Motor neuron (in vitro differentiated cells): ENCODE results near the gene ME3. TPM values are rescaled to one million over a fixed set of nuclear protein-coding genes. Genes with fewer than 3 reads are reported as not detected.

Source experiments
- ATAC-seq, 8 experiments: fragments of 200-7000 bp; cut with Tn5 transposase; replicated peaks in 6 of 8; 2 replicates each; pipeline ENCODE4 v1.8.0; 2021; ENCODE audit warnings: mild to moderate bottlenecking in 8 of 8, moderate library complexity in 8 of 8
- H3K27ac ChIP-seq, 2 donors: fragments of 250-450 bp; sonication (Bioruptor Pico); 2 replicates each; pipeline ENCODE4 v1.9.0; 2021; ENCODE audit warnings: antibody characterized with exemption in 2 of 2, mild to moderate bottlenecking in 2 of 2, moderate library complexity in 1 of 2
- H3K4me1 ChIP-seq, 2 donors: fragments of 250-450 bp; sonication (Bioruptor Pico); replicated peaks in 1 of 2; 2 replicates each; pipeline ENCODE4 v1.6.1; 2021; ENCODE audit warnings: antibody characterized with exemption in 2 of 2, mild to moderate bottlenecking in 2 of 2, moderate library complexity in 1 of 2
- H3K4me3 ChIP-seq, 5 donors: fragments of 250-450 bp; sonication (Bioruptor Pico); 2 replicates each; pipeline ENCODE4 v1.9.0; 2021; ENCODE audit warnings: antibody characterized with exemption in 5 of 5, mild to moderate bottlenecking in 5 of 5, moderate library complexity in 4 of 5
- WGBS, 10 experiments: fragments of 450-650 bp; shearing (Covaris generic); methylation state at CpG; one replicate each; pipeline ENCODE4 v1.0.0; 2022; 5-methylcytosine and 5-hydroxymethylcytosine counted together
- in situ Hi-C, 9 experiments: fragments of 400-800 bp; cut with MboI; loops; one replicate each; pipeline ENCODE4 v1.15.0; 2021; ENCODE audit warnings: low sequenced_read_pairs in 9 of 9, low pct_unique_long_range_greater_than_20kb in 2 of 9; ENCODE audit not compliant: unreplicated experiment in 9 of 9
- total RNA-seq, 8 experiments: library from RNA; unstranded; fragments of 300-600 nt; gene quantifications; 2 replicates each; pipeline versions ENCODE4 v1.2.3 to v1.2.4, GENCODE V29; 2022

ME3 gene
- total RNA-seq, 8 experiments from 2014 or later: 3.3 to 13.0 (median 9.6) TPM

DNA sequence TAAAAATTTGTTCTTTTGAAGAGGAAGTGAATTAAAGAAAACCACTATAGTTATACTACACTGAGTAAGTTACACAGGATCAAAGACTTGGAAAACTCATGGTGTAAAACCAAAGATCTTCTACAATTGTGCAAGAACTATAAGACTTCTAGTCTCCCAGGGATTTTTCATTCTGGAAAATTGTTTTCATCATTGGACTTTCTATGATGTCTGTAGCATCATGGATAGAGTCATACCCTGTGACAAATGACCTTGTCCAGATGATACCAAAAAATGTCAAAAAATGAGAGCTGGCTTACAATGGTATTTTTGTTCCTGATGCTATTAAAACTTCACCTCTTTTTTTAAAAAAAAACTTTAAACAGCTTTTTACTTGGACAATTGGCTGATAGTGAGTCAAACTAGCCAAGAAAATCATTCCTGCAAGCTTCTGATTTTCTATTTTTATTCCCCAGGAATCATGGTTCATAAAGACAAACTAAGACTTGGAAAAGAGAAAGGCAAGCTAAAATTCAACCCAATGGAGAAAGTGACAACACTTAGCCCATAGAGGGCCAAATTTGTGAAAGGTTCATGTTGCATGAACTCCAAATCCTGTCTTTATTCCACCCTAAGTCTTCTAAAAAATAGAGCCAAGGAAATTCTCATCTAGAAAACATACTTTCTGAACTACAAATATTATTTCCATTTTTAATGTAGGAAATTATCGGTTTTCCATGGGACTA lies 30.7 kb downstream of the ME3 start:
- no peak for ATAC-seq

DNA sequence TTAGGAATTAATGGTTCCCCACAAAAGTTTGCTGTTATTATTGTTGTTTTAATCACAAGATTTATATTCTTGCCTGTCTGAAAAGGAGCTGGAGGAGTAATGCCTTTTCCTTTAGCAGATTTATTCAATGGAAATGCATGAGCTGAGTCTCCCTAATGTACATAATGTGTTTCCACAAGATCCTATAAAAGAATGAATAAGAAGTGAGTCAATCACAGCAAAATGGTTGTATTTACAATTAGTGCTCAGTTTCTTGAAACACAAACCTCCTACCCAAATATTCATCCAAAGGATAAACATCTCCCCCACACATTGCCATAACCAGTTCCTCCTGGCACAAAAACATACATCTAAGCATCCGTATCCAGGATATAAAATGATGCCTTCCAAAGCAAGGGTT lies 33.3 kb downstream of the ME3 start:
- in situ Hi-C loops: loop anchor here in 1 of 9 experiments (25.0 kb wide), 1 partner anchor 173 kb away; the partner anchor contains the start of gene PRSS23
- 0 to 100% (median 53%) methylated on average over 1 of the region's 1 CpG; no CpG with 5 or more reads in 6 of the 10 experiments for WGBS, 10 experiments
- Histone ChIP-seq H3K4me3 (no peak overlapping the region), H3K4me1 (no peaks in the 10 kb centered on the region), H3K27ac (no peak overlapping the region)
- peak in 3 of 8 experiments; percentile 55 to 86 (median 57) for ATAC-seq

More for the DNA sequence above, 30.7 kb downstream of the ME3 start:
- WGBS, 10 experiments: 80 to 100% (median 100%) methylated on average over 1 of the region's 1 CpG
- Histone ChIP-seq H3K4me1 (no peaks in the 10 kb centered on the region), H3K27ac (no peak overlapping the region), H3K4me3 (no peak overlapping the region)
- in situ Hi-C loops: loop anchor here in 1 of 9 experiments (25.0 kb wide), 1 partner anchor 171 kb away; the partner anchor contains the start of gene PRSS23

DNA sequence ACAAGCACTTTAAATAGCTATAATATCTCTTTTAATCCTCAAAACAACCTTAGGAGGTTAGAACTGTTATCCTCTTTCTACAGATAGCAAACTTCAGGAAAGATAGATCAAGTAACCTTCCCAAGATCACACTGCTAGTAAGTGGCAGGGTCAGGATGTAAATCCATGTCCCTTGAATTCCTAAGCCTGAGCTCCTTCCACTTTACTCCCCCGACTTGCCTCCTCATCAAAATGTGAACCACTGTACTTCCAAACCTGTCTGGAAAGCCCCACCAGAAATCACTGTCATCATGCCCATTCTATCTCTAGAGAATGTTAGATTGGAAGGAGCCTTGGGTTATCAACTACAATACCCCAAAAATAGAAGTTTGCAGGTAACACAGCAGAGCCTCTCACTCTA lies 33.7 kb downstream of the ME3 start:
- Histone ChIP-seq H3K4me1 (no peaks in the 10 kb centered on the region), H3K4me3 (no peak overlapping the region), H3K27ac (no peak overlapping the region)
- no peak for ATAC-seq
- in situ Hi-C loops: loop anchor here in 1 of 9 experiments (25.0 kb wide), 1 partner anchor 174 kb away; the partner anchor contains the start of gene PRSS23
- WGBS, 10 experiments: 44 to 100% (median 82%) methylated on average over 1 of the region's 1 CpG; no CpG with 5 or more reads in 4 of the 10 experiments

DNA sequence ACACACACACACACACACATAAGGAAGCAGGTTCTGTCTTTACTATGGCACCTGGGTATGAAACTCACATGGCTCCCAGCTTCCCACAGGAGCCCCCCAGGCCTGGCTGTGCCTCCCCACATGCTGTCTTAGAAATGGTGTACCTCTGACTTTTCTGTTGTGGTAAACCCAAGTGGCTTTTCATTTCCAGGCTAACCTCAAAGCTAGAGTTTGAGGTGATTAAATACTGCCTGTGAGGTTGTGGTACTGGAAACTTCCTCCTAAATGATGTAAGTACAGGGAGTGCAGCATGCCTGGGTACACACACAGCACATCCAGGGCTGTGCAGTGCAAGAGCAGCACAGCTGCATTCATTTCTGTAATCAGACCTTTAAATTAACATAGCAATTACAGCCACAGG lies 34.4 kb downstream of the ME3 start:
- no peak overlapping the region for H3K27ac ChIP-seq
- H3K4me1 ChIP-seq: no peaks in the 10 kb centered on the region
- in situ Hi-C loops: loop anchor here in 1 of 9 experiments (25.0 kb wide), 1 partner anchor 174 kb away; the partner anchor contains the start of gene PRSS23
- peak in 3 of 8 experiments; percentile 39 to 74 (median 45) for ATAC-seq
- H3K4me3 ChIP-seq: no peak overlapping the region

DNA sequence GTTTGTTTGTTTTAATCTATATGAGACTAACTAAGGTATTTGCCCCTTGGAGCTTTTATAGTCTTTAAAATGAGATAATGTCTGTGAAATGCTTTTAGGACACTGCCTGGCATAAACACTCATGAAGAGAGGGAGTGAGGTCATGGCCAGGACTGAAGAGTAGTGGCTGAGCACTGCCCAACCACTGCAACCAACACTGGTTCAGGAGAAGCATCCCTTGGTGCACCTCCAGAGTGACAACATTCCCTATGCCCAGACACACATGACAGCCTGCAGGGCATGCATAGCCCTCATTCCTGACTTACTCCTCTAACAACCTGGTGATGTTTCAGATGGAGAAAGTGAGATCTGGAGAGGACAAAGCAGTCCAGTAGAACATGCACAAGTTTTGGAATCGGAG lies 36.1 kb downstream of the ME3 start:
- WGBS, 10 experiments: 100% methylated on average over 1 of the region's 1 CpG; no CpG with 5 or more reads in 8 of the 10 experiments
- H3K27ac ChIP-seq: no peak overlapping the region
- ATAC-seq: no peak
- in situ Hi-C loops: loop anchor here in 1 of 9 experiments (25.0 kb wide), 1 partner anchor 176 kb away; the partner anchor contains the start of gene PRSS23
- no peak overlapping the region for H3K4me3 ChIP-seq
- H3K4me1 ChIP-seq: no peaks in the 10 kb centered on the region

DNA sequence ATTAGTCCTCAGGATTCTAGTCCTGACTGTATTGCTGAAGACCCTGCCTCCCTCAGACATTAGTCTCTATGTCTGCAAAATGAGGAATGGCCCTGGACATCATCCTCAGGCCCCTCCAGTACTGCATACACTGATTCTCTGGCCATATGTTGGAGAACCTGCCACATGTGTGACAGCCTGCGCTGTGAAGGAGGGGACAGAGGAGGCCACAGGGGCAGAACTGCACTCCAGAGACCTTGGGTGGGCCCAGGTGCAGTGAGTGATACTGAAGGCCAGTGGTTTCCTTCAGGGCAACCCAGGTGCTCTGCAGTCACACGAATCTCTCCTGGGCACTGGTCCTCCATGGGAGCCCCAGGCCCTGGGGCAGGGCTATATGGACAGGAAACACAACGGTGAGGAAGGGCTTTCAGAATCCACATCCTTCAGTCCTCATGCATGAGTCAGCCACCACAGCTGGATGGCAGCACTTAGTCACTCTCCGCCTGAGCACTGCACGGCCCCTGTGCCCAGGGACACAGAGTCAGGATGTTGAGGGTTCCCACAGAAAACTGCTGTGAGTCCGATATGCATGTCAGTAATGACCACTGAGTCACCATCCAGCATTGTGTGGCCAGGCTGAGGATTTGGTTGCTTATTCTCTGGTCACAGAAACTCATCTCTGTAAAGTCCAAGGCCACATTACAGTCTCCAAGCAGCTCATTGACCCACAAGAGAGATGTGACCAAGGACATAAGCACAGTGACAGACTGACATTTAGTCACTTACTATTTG lies 39.7 kb downstream of the ME3 start:
- H3K27ac ChIP-seq: no peak overlapping the region
- in situ Hi-C loops: loop anchor here in 1 of 9 experiments (25.0 kb wide), 1 partner anchor 180 kb away; the partner anchor contains the start of gene PRSS23
- H3K4me1 ChIP-seq: no peaks in the 10 kb centered on the region
- H3K4me3 ChIP-seq: no peak overlapping the region
- peak; percentile 66 to 92 (median 76) for ATAC-seq
- WGBS, 10 experiments: 0 to 100% (median 17%) methylated on average over 1 to 3 of the region's 6 CpGs; no CpG with 5 or more reads in 5 of the 10 experiments

DNA sequence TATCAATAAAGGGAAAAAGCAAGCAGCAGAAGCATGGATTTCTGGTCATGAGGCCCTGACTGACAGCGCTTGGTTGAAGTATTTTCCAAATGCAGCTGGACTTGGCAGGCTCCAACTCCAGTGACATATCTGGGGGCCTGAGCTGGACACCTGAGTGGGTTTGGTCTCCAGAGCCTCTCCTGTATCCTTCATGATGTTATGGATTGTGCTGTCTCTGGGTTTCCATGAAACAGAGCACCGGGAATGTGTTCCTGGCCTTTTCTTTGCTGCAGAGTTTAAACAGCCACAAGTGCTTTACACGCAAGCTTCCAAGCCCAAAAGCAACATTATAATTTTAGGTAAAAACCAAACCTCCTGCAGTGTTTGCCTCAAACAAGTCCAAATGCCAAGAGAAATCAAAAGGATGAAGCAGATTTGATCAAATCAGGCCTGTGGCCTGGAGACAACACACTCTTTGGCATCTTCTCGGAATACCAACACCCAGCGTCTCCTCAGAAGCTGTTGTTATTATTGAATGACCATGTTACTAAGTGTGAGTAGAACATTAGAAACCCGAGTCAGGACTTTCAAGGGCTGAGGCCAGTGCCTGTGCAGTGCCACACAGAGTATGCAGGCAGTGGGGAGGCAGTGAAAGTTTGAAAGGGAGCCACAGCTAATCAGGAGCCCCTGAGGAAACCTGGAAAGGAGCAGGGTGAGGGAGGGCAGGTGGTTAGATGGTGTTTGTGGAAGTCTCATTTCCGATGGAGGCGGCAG lies 42.0 kb downstream of the ME3 start:
- peak in 1 of 8 experiments; percentile 85 for ATAC-seq
- 52 to 100% (median 90%) methylated on average over 1 to 7 of the region's 8 CpGs; no CpG with 5 or more reads in 1 of the 10 experiments for WGBS, 10 experiments
- in situ Hi-C loops: loop anchor here in 1 of 9 experiments (25.0 kb wide), 1 partner anchor 182 kb away; the partner anchor contains the start of gene PRSS23

DNA sequence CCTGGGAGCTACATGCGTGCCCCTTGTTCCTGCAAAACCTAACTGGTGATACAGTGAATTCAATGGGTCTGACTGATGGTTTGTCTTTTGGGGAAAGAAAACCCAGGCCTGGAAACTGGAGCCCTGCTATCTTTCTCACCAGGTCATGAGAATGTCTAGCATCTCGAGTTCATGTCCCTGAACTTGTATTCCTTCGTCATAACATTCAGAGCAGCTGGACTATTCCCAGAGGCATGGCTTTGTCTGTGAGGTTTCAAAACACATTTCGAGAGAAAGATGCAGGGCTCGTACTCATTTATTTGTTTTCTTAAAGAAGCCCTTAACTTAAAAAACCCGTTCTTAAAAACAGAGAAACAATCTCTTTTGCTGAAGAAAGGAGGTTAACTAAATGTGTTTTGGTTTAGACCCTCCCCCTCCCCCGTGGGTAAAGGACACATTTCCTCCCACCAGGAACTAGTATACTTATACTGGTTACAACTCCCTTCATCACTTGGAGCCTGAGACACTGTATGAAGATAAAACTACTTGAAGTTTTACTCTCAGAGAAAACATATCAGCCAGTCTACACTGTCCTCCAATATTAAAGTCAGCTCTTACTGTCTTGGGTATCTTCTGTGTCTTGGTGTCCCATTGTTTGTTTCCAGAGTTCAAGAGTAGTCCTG lies 43.2 kb downstream of the ME3 start:
- ATAC-seq: no peak
- in situ Hi-C loops: loop anchor here in 1 of 9 experiments (25.0 kb wide), 1 partner anchor 183 kb away; the partner anchor contains the start of gene PRSS23
- Histone ChIP-seq H3K27ac (no peak overlapping the region), H3K4me3 (no peak overlapping the region), H3K4me1 (no peaks in the 10 kb centered on the region)
- WGBS, 10 experiments: 68 to 89% (median 83%) methylated on average over 1 to 7 of the region's 7 CpGs; no CpG with 5 or more reads in 1 of the 10 experiments

More for the DNA sequence above, 42.0 kb downstream of the ME3 start:
- no peak overlapping the region for H3K4me3 ChIP-seq
- no peaks in the 10 kb centered on the region for H3K4me1 ChIP-seq
- no peak overlapping the region for H3K27ac ChIP-seq

DNA sequence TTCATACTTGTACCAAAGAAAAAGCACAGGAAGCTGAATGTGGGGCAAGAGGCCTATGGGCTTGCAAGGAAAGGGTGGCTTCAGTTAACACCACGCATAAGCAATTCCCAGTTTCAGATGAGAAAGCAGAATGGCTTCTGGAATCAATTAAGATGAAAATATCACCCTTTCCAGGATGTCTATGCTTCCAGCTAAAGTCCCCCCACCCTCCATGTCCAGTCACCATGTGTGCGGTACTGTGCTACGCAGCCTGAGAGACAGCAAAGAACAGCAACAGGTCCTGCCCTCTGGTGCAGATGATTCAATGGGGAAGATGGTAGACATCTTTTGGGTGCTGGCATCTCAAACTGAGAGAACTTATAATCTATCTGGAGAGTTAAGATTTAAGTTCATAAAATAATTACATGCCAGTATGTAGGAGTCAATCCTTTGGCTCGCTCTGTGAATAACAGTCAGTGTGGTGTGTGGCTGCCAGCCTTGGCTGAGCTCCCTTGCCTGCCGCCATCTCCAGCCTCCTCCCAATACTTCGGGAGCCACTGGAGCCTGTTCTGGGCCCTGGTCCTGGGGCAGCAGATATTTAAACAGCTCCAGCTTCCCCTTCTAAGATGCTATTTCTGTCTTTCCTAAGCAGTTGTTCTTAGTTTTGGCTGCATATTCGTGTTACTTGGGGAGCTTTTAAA lies 44.5 kb downstream of the ME3 start:
- 4 to 97% (median 82%) methylated on average over 1 to 6 of the region's 7 CpGs; no CpG with 5 or more reads in 1 of the 10 experiments for WGBS, 10 experiments
- H3K27ac ChIP-seq: no peak overlapping the region
- H3K4me1 ChIP-seq: no peaks in the 10 kb centered on the region
- H3K4me3 ChIP-seq: no peak overlapping the region
- in situ Hi-C loops: loop anchor here in 1 of 9 experiments (25.0 kb wide), 1 partner anchor 184 kb away; the partner anchor contains the start of gene PRSS23
- peak in 3 of 8 experiments; percentile 44 to 85 (median 81) for ATAC-seq

DNA sequence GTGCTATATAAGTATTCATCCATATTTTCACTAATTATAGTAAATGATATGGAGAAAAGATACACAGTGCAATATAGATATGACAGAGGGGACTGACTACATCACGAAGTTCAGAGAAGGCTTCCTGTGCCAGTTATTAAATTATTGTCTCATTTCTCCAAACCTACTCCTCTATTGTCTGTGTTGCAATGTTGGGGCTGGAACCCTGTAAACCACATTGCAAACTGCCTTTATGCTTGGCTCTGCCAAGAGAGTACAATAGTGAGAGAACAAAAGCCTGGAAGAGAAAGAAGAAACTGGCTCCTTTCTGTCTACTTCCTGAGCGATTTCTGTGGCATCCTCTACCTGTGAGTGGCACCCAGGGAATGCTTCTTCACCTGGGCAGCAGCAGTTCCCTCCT lies 46.4 kb downstream of the ME3 start:
- Histone ChIP-seq H3K4me3 (no peak overlapping the region), H3K27ac (no peak overlapping the region), H3K4me1 (no peaks in the 10 kb centered on the region)
- in situ Hi-C loops: loop anchor here in 1 of 9 experiments (25.0 kb wide), 1 partner anchor 186 kb away; the partner anchor contains the start of gene PRSS23
- WGBS, 10 experiments: 72 to 100% (median 86%) methylated on average over 1 to 2 of the region's 2 CpGs; no CpG with 5 or more reads in 3 of the 10 experiments
- no peak for ATAC-seq

DNA sequence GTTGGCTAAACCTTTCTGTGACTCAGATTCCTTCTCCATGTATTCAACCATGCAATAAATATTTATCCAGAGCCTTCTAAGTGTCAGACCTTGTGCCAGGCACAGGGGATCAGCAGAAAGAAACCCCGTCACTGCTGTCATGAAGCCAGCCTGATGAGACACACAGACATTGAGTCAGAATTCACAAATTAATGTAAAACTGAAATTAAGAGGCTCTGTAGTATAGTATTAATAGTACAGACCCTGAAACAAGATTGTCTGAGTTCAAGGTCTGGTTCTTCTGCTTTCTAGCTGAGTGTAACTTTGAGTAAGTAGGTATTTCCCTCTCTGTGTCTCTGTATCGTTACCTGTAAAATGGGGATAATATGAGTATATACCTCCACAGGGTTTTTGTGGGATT lies 46.9 kb downstream of the ME3 start:
- in situ Hi-C loops: loop anchor here in 1 of 9 experiments (25.0 kb wide), 1 partner anchor 187 kb away; the partner anchor contains the start of gene PRSS23
- ATAC-seq: no peak
- no peak overlapping the region for H3K4me3 ChIP-seq
- no peak overlapping the region for H3K27ac ChIP-seq
- WGBS, 10 experiments: 44 to 100% (median 92%) methylated on average over 1 to 2 of the region's 2 CpGs; no CpG with 5 or more reads in 3 of the 10 experiments
- H3K4me1 ChIP-seq: no peaks in the 10 kb centered on the region
